GM19023 (cell line): ENCODE measurements around the gene TSSK3.

Experiments
- ATAC-seq: cut with Tn5 transposase; IDR thresholded peaks from one replicate; pipeline ENCODE4 v1.9.1; 2021; ENCODE audit warnings: mild to moderate bottlenecking, moderate library complexity; ENCODE audit not compliant: unreplicated experiment

Gene TSSK3

DNA sequence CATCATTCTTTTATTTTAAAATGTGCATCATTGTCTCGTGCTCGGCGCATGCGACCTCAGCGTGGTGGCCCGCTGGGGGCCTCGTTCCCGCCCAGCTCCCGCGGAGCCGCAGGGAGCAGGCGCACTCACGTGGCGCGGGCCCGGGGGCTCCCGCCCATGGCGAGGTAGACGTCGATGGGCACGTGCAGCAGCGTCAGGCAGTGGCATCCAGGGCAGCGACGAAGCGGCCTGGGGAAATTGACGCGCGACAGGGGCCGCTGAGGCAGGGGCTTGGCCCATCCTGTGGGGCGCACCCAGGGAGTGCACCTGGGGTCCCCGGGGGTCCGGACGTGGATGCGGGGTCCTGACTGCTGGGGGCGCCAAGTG, 1.0 kb upstream of the TSSK3 start:
- ATAC-seq, result no peak

DNA sequence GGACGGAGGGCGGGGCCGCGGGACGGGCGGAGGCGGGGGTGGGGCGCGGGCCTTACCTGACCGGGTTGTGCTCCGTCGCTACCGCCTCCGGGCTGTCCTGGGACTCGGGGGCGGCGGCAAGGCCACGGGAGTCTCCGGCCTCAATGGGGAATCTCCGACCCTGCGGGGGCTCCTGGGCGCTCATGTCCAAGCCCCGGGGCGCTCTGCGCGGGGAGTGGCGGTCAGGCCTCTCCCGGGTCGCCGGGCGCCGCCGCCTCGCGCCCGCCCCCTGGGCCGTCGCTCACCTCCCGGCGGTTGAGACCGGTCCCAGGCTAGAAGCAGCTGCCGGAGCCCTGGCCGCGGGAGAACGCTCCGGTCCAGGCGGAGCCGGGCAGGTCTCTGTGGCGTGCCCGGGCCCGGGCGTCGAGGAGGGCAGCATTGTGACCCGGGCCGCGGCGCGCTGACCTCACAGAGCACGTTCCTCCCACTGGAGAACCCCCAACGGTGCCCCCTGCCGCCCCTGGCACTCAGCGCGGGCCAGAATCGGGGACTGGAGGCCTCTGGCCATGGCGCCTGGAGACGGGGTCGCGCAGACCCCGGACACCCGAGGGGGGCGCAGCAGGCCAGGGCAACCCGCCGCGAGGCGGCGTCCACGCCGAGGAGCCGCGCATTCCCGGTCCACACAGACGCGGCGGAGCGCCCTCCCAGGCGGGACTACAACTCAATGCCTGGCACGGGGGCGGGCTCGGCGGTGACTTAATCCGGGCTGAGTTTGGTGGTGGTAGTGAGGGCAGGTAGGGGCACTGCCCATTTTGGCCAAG, 465 bp upstream of the TSSK3 start:
- ATAC-seq, result no peak

DNA sequence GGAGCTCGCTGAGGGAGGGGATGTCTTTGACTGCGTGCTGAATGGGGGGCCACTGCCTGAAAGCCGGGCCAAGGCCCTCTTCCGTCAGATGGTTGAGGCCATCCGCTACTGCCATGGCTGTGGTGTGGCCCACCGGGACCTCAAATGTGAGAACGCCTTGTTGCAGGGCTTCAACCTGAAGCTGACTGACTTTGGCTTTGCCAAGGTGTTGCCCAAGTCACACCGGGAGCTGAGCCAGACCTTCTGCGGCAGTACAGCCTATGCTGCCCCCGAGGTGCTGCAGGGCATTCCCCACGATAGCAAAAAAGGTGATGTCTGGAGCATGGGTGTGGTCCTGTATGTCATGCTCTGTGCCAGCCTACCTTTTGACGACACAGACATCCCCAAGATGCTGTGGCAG, 1.4 kb downstream of the TSSK3 start:
- no peak for ATAC-seq

DNA sequence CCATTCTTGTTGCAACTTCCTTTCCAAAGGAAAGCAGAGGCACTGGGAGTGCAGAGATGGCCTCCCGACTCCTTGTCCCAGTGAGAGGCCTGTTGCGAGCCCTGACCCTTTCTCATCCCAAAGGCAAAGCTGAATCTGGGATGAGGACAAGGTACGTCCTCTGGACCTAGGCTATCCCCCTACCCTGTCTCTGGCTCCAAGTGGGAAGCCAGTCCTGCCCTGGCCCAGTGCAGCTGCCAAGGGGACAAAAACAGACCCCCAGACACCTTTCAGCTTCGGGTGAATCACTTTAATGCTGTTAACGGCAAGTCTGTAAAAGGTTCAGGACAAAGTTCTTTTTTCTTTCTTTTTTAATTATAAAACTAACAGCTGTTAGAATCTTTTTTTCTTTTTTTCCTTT, 2.5 kb downstream of the TSSK3 start:
- no peak for ATAC-seq

DNA sequence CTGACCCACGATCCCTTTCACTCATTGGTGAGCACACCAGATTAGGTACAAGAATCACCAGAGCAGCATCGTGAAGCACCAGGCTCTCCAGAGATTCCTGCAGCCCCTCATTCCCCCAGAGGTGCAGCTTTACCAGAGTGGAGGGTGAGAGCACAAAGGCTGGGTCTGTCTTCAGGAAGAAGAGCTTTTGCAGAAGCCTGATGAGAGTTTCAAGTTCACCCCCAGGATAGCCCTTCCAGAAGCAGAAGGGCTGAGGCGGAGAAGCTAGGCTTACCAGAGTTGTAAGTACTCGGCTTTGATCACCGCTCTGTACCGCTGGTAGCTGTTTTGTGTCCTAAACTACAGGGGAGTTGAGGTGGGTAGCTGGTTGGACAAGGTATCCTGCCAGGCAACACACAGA, 3.1 kb downstream of the TSSK3 start:
- ATAC-seq, result no peak

DNA sequence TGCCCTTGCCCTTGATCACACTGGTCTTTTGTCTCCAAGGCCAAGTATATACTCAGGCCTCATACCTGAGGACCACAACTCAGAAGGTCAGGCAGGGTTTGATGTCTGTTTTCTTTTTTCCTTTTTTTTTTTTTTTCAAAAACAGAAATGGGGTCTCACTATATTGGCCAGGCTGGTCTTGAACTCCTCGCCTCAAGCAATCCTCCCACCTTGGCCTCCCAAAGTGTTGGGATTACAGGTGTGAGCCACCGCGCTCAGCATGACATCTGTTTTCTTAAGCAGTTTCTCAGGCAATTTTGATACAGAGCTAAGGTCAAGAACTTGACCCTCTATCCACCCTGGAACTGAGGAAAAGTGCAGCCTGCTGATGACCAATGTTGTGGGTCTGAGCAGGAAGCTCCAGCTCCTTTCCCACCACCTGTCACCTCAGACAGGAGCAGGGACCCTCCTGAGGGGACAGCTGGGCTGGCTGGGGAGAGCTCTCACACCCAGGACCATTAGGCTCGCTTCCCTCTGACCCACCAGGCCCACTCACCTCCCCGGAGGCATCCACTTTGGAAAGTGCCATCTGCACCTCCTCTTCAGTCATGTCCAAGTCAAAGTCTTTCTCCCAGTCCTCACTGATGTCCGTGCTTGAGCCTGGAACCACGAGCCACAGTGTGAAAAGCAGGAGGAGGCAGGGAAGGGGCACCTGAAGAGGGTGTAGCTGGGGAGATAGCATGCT, 5.7 kb downstream of the TSSK3 start:
- no peak for ATAC-seq

DNA sequence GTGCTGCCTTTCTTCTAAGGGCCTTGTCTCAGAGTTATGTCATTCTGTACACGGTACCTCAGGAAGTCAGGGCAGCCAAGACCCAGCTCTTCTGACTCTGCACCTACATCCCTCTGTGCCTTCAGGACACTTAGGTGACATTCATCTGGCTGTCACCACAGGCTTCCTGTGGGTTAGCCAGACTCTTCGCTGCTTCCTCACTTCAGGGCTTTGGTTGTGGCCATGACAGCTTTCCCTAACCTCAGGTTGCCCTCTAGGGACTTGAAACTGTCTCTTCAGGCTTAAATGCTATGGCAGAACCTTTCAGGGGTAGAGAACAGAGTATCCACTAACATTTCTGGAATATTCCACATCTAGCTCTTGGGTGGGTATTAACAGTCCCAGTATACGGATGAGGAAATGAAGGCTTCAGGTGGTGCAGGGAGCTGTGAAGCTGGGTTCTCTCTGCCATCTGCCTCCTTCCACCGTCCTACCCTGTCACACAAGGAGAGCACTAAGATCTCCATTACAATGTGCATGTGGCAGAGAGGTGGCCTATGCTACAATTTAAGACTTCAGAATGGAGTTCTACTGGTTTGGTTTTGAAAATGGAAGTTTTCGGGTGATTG, 9.9 kb downstream of the TSSK3 start:
- ATAC-seq, result no peak

DNA sequence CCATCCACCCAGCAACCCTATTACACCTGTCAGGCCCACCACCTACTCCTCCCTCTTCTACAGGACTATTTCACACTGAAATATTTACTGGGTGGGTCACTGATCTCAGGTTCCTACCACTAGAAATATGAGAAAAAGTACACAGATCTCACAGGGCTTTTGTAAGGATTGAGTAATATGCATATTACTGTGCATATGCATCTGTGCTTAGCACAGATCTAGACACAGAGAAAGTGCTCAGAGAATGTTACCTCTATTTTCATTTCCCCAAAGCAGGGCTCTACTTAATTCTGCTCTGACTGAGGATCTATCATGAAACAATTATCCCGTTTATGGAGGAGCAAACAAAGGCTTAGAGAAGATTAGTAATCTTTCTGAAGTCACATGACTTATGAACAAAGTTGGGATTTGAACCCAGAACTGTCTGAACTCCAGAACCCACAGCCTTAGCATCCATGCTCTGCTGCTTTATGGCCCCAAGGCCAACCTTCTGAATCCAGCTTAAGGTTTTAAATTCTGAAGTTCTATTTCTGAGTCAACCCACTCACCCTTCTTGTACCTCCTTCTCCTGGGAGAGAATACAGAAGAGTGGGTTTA, 11.8 kb downstream of the TSSK3 start:
- ATAC-seq, result no peak

DNA sequence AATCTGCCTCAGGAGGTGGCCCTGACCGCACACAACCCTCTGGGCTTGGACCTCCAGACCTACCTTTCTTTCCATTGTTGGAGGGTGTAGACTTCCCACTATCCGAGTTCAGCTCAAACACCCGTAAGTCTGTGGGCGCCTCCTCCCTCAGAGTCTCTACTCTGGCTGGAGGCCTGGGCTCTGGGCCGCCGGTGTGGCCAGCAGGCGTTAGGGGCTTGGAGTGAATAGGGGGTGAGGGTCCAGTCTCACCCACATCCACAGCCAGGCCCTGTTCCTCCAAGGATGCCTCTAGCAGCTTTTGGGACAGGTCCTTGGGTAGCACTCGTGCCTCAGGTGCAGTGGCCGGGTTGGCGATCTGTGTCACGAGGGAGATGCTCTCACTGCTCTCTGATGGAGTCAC, 13.9 kb downstream of the TSSK3 start:
- no peak for ATAC-seq

DNA sequence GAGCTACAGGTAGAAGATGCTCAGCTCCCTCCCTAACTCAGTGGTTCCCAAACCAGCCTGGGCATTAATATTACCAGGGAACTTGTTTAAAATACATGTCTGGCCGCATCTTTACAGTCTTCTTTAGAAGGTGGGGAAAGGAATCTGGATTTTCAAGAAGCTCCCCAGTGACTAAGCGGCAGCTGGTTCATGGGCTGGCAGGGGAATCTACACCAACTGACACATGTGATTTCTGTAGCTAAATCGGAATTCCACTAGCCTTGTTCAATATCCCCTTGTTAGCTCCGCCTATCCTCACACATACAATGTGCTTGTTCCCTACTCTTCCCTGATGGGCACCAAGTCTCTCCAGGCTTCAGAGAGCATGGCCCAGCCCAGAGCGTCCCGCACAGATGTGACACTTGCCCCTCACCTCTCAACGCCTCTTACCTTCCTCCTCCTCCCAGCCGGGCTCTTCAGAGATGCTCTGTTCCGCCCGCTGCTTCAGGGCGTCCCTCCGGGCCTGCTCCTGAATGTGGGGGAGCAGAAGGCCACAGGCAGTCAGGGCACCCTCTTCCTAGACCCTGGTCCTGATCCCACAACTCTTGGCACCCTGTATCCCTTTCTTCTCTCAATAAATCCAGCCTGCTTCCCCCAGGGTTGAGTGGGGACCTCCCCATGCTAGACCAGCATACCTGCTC, 15.3 kb downstream of the TSSK3 start:
- ATAC-seq, result no peak

DNA sequence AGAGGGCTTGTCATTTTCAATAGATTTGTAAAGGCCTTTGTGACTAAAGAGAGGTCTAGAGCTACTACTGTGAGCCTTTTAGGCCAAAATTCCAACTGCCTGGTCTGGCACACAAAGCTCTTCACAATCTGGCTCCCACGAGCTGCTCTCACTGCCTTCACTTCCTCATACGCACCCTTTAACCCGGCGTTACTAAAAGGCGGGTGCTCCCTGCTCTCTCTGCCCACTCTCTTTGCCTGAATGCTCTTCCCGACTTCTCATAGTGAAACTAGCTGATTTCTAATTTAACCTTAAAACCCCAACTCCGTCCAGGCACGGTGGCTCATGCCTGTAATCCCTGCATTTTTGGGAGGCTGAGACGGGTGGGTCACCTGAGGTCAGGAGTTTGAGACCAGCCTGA, 17.7 kb downstream of the TSSK3 start:
- ATAC-seq, result no peak

DNA sequence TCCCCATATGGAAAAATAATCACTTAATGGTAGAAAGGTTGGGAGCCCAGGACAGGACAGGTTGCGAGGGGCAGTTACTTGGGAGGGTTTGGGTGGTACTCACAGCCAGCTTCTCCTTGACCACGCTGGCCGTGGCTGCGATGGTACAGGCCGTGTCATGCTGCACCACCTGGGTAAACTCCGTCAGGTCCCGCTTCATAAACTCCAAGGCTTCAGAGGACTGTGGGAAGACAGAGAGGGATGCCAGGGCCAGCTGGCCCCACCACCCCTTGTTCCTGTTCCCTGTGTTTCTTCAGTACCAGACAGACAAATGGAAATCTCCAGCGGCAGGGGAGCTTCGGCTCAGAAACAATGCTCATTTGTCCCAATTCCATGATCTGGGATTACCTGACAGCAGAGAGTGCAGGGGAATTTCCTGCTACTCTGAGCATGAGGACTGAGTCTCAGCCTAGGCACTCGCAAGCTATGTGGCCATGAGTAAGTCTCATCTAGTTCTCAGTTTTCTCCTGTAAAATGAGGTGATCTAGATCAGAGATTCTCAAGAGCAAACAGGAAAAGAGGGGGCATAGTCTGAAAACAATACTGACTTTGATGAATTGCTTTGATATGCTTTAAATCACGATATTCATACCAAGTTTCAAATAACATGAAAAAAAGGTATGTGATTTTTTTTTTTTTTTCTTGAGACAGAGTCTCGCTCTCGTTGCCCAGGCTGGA, 24.5 kb downstream of the TSSK3 start:
- no peak for ATAC-seq

DNA sequence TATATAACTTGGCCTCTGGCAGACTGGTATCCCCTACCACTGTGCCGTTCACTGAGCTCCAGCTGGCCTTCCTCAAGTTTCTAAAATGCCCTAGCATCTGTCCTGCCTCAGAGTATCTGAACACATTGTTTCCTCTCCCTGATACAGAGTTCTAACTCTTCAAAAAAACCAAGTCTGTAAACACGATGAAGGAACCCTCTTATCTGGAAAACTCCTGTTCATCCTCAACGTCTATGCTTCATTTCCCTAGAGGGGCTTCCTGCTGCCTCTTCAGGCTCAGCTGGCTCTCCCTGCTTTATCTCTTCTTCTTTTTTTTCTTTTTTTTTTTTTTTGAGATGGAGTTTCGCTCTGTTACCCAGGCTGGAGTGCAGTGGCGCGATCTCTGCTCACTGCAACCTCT, 26.3 kb downstream of the TSSK3 start:
- no peak for ATAC-seq

DNA sequence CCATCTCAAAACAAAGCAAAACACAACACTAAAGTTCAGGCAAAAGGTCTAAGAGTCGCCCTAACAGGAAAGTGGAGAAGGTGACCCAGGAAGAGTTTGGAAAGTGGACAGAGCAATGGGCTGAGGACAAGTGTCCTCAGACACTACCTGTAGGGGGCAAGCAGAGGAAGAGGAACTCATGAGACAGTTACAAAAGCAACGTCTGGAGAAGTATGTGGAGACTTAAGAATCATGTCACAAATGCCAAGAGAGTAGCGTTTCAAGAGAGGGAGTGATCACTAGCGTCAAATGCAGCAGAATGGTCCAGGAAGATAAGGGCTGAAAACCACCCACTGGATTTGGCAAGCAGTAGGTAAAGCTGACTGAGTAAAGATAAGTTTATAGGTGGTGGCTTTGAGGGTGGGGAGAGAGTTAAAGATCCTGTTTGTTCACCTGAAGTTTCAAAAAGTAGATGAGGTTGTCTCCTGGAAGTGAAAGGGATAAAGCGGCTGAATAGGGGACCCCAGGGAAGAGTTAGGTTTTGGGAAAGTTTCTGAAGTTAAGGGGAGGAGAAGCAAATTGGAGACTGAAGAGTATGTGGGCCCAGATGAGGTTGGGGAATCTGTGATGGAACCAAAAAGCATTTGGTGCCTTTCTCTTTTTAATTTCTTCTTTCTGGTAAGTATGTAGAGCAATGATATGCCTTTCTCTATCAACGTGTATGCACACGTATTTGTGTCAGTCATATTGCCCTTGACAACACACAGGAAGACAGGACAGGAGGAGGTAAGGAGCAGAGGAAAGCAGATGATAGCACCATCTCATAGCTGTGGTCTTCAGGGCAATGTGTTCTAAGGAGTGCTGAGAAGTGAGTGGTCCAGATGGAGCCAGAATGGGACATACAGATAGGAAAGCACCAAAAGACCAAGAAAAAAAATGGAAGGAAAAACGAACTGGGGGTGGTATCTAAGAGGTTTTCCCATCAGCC, 28.8 kb downstream of the TSSK3 start:
- ATAC-seq, result no peak

DNA sequence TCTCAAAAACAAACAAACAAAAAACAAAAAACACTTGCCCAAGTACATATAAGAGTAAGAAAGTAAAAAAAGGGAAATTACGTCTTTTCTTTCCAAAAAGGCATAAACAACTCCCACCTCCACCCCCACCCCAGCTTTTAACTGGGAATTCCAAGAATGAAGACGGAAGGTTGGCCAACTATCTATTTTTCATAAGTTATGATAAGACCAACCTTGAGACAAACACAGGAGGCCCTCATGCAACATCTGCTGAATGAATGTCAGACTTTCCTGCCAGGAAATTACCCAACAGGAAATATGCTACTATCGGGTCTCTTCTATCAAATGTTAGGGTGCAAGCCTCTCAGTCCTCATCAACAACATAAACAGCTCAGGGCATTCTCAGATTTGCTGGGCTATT, 30.0 kb downstream of the TSSK3 start:
- ATAC-seq, result no peak

DNA sequence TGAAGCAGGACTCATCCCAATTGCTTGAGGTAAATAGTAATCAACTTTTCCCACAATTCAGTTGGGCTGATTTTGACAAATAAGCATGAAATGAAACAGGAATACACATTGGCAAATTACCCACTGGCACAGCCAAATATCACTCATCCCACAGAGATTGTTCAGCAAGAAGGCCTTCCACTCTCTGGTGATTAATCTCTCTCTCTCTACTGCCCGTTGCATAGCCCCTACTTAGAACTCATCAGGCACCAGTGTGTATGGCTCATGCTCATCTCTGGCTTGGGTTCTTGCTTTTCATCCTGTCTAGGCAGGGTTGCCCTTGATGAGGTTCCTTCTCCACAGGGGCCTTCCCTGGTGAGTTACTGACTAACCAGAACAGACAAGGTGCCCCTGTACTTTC, 30.8 kb downstream of the TSSK3 start:
- no peak for ATAC-seq

DNA sequence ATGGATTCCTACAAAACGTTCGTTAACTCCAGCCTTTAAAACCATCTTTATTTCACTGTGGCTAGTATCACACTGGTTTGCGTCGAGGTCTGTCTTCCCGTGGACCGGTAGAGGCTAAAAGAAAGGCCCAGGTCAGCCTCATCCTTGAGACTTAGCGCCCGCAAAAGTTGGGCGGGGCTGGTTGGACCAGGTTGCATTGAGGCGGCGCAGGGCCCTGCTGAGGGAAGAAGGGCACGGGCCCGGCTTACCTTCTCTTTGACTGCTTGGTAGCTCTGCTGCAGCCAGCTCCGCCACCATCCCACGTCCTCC, 31.4 kb downstream of the TSSK3 start:
- ATAC-seq, result peak; percentile 11

DNA sequence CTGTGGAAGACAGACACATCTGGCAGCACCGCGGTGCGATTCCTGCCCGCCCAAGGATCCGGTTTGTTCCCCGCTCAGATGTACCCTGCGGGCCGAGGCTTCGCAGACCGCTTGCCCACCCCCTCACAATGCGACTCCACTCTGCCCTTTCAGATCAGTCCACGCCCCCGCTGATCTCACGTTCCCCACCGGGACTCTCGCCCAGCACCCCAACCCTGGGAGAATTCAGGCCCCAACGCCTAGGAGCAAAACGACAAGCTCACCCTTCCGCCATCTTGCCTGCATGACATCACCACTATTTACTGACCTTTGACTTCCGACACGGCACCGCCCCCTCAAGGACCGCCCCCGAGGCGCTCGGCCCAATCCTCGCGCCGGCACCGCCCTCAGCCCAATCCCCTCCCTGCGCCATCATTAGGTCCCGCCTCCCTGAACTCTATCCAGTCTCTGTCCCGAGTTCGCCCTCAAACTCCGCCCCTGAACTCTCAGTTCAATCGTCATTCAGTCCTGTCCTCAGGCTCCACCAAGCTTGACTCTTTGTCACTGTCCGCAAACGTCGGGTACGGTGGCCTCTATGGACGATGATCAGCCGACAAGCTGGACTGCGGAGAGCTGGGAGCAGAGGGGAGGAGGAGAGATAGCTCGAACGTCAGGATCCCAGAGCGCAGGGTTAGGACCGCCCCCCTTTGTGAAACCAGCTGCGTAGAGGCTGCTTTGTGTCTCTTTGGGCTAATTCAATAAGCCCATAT, 32.0 kb downstream of the TSSK3 start, which contains the start of gene BSDC1:
Gene BSDC1 (minus strand): TSS at position 301 of the 749 bp plus-strand sequence. CDS start 27 bp downstream, at position 274.
- ATAC-seq, result peak; percentile 95
